Nucleus accumbens (tissue), 56 donors: ENCODE measurements around the gene CACNA2D3.
A peak's percentile ranks its signal among the peaks of the same experiment; 100 is the strongest.

Experiments
- DNase-seq, 56 donors: peaks; one replicate each; lab custom pipeline; 2025; lab: John Stamatoyannopoulos, UW

CACNA2D3 gene

DNA sequence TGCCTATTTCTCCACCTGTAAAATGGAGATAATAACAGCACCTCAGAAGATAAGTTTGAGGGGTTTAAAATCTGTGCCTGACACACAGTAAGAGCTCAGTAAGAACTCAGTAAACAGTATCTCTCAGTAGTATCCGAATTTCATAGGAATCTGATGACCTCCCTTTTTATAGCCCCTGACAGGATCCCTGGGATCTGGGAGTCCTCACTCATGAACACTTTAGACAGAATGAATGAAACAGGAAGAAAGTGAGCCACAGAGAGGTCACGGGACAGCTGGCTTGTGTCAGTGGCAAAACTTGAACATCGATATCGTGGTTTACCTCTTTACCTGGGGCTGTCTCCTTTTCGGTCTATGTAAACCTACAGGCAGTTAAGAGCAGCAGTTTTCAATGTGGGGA is 754.3 kb downstream of the CACNA2D3 start:
- DNase-seq: no peak

DNA sequence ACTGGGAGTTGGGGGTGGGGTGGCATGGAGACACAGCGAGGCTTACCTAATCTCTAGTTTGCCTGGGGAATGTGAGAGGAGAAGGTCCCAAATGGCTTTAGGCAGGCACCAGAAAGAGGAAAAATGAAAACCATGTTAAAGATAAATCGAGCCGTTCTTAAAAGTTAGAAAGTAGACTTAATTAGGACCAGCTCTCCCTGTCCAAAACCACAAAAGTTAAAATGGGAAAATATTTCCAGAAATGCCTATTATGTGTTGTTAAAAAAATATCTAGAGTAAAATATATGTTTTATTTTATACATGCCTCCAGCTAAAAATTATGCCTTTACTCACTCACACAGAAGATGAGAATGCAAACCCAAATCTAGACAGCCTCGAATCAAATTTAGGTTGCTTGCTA is 755.4 kb downstream of the CACNA2D3 start:
- DNase-seq: no peak

DNA sequence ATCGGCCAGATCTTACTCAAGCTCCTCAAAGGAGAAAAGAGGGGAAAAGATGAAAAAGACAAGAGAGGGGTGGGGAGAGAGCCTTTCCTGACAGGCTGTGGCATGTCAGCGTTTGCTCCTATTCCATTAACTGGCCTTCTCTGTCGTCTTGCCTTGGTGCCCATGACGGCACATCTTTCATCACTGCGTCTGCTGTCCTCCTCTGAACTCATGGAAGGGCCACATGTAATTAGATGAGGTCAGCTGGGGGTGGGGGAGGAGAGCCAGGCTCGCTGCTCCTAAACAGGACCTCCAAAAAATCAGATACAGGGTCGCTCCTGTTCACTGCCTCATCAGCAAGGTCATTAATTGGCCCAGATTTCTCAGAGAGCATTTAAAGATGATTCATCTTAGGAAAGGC is 755.8 kb downstream of the CACNA2D3 start:
- no peak for DNase-seq

DNA sequence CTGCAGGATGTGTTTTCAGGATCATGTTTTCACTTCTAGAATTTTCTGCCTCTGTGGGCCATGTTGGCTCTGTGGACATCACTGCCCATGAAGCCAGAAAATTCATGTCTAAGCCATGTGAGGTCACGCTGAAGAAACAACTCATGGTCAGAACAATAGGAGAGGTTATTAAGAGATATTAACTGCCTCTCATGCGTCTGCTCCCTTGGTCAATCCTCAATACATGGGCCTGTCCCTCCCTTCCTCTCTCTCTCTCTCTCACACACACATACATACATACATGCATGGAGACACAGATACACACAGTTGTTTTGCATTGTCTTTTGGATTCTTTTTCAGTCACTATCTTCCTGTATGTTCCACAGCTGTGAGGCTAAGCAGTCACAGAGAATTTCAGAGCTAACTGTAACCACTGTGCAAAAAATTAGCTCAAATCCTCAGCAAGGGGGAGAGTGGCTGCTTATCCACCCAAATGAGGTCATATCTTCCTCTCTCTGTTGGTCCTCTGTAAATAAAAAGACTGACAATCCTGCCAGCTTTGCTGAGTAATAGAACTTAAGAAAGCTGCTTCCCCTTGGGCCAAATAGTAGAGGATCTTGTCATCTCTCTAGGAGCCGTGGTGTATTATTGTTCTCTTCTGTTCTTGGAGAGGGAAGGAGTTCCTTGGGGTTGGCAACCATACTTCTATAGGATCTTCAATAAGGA is 759.9 kb downstream of the CACNA2D3 start:
- no peak for DNase-seq

DNA sequence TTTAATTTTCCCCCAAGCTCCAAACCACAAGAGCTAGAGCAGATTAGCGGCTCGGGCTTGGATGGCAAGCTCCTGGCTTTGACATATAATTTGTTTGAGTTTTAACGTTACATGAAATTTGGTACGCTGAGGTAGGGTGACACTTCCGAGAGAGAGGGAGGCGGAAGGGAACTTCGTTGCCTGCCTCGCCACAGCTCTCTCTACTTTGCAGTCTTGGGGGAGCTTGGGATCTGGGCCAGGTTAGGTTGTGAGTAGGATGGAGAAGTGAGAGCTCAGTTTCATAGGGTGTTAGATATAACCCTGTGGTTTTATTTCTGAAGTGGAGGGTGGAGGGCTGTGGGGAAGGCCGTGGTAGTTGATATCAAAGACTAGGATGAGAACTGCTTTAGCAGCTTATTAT is 765.8 kb downstream of the CACNA2D3 start:
- DNase-seq: peak in 1 of 56 donors; percentile 5

DNA sequence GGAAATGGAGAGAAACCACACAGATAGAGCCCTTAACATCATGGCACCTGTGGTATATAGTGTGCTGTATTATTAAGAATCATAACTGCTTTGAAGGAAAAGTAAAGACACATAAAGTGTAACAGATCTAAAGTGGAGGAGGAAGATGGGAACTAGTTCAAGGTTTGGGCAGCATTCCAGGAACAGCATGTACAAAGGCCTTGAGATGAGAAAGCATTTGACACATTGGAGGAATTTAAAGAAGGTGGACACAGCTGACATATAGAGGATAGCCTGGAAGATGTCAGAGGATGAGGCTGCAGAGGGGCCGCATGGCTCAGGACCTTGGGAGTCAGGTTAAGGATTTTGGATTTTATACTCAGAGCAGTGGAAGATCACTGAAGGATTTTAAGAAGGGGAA is 766.5 kb downstream of the CACNA2D3 start:
- no peak for DNase-seq

DNA sequence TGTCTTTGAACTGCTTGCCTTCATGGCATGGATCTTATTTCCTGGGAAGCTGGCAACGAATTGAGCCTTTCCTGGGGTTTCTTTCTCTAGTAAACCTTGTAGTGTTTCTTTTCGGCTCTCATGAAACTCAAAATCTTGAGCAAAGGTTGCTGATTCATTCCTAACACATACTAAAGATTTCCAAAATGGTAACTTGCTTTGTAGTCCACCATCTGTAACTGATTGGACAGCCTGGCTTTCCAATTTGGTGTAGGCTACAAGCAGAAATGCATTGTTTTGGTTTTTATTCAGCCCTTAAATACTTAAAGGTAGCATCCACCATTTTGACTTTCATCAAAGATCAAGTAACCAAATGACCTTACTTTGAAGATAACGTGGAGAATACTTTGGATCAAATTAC is 767.4 kb downstream of the CACNA2D3 start:
- no peak for DNase-seq

DNA sequence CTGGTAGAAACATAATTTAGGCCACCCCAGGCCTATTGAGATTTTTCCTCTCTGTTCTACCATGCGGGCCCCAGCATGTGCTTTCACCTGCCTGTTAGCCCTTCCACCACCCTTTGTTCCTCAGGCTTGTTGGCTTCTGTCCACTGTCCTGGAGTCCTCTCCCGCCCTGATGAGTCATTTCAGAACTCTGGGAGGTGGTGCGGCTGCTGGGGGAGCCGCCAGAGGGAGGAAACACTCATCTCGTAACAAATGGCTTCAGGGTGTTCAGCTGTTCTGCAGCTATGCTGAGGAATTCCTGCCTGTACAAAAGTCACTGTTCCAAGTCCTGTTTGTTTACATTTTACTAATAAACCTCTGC is 769.2 kb downstream of the CACNA2D3 start:
- peak in 36 of 56 donors; percentile 2 to 58 (median 22) for DNase-seq

DNA sequence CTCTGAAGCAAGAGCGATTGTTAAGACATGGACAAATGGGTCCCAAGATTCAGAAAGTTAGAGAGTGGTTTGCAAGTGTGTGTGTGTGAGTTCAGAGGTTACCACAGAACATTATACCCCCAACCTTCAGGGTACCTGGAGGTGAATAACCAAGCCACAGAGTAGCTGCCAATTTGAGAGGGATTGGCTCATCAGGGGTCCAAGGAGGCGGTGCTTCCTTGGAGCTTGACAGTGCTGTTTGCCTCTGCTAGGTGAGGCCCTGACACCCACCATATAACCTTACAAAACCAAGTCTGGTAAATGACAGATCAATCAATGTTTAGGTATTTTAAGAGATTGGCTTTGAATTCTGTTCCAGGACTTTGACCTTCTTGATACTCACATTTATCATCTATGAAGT is 769.8 kb downstream of the CACNA2D3 start:
- no peak for DNase-seq

DNA sequence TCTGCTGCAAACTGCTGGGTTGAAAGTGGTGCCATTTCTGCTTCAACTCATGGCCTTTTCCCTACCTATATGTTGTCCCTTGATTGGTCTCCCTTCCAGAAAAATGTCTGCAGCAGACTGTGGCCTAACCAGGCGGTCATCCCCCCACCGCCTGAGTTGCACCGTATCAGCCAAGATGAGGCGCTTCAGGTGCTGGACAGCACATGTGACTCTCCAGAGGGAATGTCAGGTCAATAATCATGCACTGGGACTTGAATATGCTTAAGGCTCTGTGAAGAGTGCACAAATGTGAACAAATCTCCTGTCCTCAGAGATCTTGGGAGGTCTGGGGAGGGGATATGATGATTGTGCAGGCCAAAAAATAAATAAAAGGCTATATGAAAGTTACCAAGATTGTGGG is 773.3 kb downstream of the CACNA2D3 start:
- no peak for DNase-seq

DNA sequence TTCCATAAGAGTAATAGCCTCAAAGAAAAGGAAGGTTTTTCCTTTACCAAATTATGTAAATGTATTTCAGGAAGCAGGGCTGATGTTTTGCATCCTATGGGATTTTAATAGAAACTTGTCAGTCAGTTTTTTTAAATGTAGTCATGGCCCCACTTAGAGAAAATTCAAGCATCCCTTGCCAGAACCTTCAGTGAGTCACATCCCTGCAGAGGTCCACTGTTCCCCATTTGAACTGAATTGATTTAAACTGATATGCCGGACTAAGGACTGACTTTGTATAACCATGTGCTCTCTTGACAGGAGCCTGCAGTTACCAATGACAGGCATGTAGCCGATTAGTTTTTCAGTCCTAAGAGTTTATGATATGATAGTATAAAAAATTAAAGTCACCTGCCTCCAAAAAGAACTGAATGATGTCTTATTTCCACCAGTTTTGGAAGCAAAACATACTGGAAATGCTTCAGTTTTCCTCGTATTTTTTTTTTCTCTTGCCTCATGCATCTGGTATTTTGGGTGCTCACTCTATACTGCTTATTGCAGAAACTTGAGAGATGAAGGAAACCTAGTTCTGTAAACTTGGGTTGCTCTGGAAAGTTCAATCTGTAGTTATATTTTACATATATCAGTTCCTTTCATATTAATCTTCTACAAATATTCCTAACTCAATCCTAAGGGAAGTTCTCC is 774.8 kb downstream of the CACNA2D3 start:
- no peak for DNase-seq

DNA sequence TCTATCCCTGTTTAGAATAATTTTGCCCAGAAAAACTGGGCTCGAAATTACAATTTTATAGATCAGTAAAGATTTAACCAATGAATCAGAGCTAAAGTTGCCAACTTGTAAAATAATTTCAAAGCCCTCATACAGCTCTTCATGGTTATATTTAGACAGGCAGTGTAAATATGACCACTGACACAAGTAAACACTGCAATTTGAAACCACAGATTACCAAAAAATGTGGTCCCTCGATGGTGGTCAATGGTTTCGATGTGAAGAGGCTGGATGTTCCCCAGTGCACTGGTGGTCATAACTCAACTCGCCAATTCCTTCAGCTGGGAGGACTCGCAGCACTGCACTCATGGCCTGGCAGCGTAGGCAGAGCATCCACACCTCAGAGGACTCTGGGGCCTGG is 776.9 kb downstream of the CACNA2D3 start:
- DNase-seq: no peak

DNA sequence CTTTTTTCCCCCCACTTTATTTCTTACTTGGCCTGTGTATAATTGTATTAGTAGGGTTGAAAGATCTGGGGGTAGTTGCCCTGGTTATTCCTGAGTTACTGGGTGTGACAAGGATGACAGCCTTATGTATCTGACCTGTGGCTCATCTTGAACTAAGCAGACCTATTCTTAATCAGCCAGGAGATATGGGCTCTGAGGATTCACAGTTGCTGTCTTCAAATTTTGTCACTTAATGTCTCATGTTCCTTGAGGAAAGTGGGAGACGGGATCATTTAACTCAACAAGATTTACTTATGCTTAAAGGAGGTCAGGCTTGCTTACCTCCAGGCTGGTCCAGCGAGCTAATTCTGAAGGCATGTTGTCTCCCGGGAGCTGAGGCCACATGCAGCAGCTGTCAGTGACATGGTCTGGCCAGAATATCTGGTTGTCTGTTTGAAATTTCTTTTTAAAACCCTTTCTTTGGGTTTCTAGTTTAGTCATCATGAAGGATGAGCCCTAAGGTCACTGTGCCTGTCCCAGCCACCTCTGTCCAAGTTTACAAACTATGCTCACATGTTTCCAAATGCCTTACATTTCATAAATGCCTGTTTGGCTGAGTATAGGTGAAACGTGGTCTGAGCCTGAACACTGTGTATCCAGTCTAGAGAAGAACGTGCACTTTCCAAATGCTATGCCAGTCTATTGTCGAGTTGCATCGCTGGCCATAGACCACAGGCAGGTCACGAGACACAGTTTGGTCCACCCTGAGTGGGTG is 778.7 kb downstream of the CACNA2D3 start:
- no peak for DNase-seq

DNA sequence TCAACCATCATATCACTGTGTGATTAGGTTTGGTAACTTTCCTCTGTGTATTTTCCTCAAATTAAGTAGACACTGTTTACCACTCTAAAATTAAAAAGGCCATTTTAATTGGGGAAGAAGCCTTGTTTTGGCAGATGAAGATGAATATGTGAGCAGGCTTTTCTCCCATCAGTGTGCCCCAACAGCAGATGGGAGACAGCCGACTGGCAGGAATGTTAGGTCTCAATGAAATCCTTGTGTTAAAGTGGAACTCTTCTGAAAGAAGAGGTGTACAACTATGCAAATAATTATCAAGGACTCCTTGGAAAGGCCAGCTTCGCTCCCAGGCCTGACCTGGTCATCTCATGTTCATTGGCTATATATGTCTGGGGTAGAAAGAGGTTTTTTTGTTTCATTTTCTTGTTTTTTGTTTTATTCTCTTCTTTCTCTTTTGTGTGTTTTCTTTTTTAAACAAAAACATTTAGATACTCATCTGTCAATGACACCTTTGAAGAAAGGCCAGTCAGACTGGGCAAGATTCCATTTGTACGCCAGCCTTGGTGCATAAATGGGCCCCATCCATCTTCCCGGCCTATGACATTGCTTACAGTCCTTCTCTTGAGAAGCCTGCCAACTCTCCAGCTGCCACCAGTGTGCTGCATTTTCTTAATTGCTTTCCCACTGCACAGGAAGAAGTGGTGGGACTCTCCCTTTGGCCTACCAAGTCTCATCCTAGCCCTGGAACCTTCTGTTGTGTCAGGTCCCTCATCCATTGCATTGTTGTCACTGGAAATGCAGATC is 779.7 kb downstream of the CACNA2D3 start:
- DNase-seq: no peak

DNA sequence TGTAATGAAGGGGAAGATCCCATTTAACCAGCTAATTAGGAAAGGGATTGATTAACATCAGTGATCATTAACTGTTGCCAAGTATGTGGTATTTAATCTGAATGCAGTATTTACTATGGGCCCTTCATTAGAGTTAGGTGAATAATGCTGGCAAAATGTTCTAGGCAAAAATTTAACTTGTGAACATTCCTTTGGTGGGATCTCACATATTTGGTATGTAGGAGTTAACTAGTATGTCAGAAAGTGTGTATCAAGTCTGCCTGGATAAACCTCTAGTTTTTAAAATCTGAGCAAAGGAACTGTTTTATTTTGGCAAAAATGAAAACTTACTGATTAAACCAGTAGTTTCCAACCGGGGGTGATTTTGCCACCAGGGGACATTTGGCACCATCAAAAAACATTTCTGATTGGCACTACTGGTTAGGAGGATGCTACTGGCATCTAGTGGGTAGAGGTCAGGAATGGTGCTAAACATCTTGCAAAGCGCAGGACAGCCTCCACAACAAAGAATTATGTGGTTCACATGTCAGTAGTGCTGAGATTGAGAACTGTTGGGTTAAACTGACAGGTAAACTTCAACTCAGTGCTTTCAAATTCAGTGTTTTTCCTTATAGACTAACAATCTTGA is 783.0 kb downstream of the CACNA2D3 start:
- no peak for DNase-seq

DNA sequence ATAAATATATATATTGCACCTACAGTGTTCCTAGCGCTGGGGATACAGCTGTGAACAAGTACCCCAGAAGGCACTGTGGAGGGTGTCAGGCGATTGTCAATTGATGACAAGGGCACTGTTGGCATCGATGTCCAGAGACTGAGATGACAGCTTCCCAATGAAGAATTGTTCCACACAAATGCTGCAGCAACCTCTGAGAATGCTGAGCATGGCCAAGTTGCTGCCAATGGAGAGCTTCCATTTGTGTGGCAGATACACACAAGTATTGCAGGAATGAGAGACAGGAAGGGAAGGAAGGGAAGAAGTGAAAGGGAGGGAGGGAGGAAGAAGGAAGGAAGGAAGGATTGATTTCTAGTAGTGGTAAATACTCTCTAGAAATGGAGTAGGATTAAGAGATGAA is 783.6 kb downstream of the CACNA2D3 start:
- no peak for DNase-seq

DNA sequence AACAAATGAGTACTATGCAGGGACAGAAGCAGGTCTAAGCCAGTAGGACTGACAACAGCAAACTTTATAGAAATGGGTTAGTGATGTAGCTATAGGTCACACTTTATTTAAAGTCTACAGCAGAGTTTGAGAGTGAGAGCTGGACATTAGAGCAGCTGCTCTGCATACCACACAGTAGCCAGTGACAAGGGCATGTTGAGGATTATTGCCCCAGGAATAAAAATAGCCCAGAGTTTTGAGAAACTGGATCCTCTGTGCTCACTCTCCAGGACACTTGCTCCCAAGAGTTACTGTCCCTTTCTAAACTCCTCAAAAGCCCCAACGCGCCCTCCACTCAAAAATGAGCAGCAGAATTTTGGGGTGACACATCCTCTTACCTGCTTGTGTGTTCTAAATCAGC is 784.4 kb downstream of the CACNA2D3 start:
- no peak for DNase-seq

DNA sequence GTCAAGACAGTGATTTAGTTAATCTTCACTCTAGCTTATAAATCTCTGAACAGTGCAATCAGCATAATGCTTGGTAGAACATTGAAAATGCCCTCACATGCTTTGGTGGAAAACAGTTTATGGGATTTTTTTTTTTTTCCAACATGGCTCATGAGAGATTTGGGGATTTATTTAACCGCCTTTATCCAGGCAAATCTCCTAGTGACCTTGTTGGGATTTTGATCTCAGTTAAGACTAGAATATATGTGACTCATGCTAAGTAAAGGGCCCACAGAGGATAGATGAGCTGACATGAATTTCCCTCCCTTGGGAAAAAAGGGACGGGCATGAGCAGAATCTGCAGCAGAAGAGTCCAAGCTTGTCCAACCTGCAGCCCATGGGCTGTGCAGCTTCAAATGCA is 786.8 kb downstream of the CACNA2D3 start:
- DNase-seq: no peak

DNA sequence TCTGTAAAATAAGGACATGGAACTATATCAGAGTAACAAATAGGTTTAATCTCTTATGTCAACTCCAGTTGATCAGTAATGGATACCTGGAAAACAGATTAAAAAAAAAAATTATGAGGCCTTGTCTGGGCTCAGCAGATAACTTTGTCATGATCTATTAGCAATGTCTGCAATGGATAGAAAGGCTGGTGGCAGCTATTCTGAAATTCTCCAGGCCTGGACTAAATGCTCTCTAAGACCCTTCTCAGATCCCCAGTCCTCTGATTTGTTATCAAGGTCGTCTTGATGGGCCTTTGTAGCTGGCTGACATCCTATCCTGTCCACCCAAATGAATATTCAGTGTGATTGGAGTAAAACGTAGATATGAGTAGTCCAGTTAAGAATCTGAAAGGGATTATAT is 791.8 kb downstream of the CACNA2D3 start:
- no peak for DNase-seq

DNA sequence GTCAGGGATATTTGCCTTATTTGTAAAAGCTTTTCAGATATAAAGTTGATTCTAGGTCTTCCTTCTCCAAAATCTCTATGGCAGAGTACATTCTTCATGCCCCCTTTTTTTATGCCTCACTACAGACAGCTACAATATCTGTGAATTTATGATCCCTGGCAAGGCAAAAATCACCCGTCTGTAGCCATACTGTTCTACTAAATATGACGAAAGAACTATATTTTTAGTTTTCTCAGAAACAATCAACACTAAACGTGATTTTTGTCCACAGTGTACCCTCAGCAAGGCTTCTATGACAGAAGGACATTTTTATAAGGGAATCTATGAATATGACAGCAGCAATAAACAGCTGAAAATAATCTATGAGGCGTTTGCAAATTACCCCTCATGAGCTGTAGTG is 792.8 kb downstream of the CACNA2D3 start:
- DNase-seq: no peak

DNA sequence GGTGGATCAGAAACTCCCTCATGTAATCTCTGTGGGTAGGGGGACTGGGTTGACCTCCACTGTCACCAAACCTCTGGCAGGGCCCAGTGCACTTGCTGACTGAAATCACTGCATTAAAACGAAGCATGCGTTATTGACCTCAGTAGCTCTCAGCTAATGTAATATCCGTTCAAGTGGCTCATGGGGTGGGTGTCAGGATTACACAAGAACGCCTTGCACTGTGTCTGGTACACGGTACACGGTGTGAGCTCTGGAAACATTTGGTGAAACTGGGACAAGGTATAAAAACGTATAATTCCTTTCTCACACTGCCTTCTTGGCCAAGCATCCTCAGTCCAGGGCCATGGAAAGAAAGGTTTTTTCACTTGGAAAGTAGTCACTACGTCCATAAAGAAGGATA is 793.6 kb downstream of the CACNA2D3 start:
- DNase-seq: no peak
